Epithelial cell of esophagus (primary cell): ENCODE data around the gene MFN2.

Source experiments
- DNase-seq: peaks from one replicate; pipeline ENCODE4 v3.0.0; 2010; ENCODE audit warnings: low read depth
- H3K4me3 ChIP-seq: 2 replicates; pipeline ENCODE4 v1.5.1; 2011; ENCODE audit warnings: mild to moderate bottlenecking, low read length, control low read depth
- CTCF ChIP-seq: IDR thresholded peaks from 2 replicates; pipeline ENCODE4 v1.5.1; 2011; ENCODE audit warnings: low read depth, mild to moderate bottlenecking, low read length, control low read depth, inconsistent platforms; ENCODE audit not compliant: insufficient read depth; ENCODE audit errors: missing control alignments

The MFN2 gene

GRCh38 chr1:12060500-12060899 is 80.3 kb downstream of the MFN2 start:
- DNase-seq = no peak
- no peak for TF ChIP-seq CTCF

More at GRCh38 chr1:12060500-12060899, 80.3 kb downstream of the MFN2 start:
- no peak overlapping the region for H3K4me3 ChIP-seq
